ENCODE measurements around the gene INPP5E.

INPP5E gene

GRCh38 chr9:136443087-136443486 is 3.4 kb upstream of the INPP5E start:
- no peak overlapping the region for H3K9ac ChIP-seq (ENCODE audit: low read depth, low read length)
- no peaks in the 10 kb centered on the region for H3K4me1 ChIP-seq (ENCODE audit: control insufficient read depth, insufficient read depth, low read length)
- H3K27me3 ChIP-seq (ENCODE audit: control insufficient read depth, insufficient read depth, low read length): no peaks in the 10 kb centered on the region
- H3K9me3 ChIP-seq (ENCODE audit: control insufficient read depth, insufficient read depth, low read length): no peaks in the 10 kb centered on the region
- H3K36me3 ChIP-seq (ENCODE audit: control insufficient read depth, insufficient read depth, low read length): peaks cover 75% of the 10 kb centered on the region
- H3K27ac ChIP-seq (ENCODE audit: low read depth, low read length): no peak overlapping the region
- H3K4me3 ChIP-seq (ENCODE audit: low read depth, low read length): no peak overlapping the region

- no peak overlapping the region for H3K4me3 ChIP-seq (ENCODE audit: low read depth, low read length)
- no peak overlapping the region for H3K9ac ChIP-seq (ENCODE audit: low read depth, low read length)
- no peak overlapping the region for H3K27ac ChIP-seq (ENCODE audit: low read depth, low read length)
- no peaks in the 10 kb centered on the region for H3K9me3 ChIP-seq (ENCODE audit: control insufficient read depth, insufficient read depth, low read length)
- no peaks in the 10 kb centered on the region for H3K27me3 ChIP-seq (ENCODE audit: control insufficient read depth, insufficient read depth, low read length)
- peaks cover 67% of the 10 kb centered on the region for H3K36me3 ChIP-seq (ENCODE audit: control insufficient read depth, insufficient read depth, low read length)
- H3K4me1 ChIP-seq (ENCODE audit: control insufficient read depth, insufficient read depth, low read length): no peaks in the 10 kb centered on the region
Measured at GRCh38 chr9:136442265-136442664, 2.6 kb upstream of the INPP5E start.

- peaks cover 62% of the 10 kb centered on the region for H3K36me3 ChIP-seq (ENCODE audit: control insufficient read depth, insufficient read depth, low read length)
- no peaks in the 10 kb centered on the region for H3K9me3 ChIP-seq (ENCODE audit: control insufficient read depth, insufficient read depth, low read length)
- no peak overlapping the region for H3K27ac ChIP-seq (ENCODE audit: low read depth, low read length)
- H3K27me3 ChIP-seq (ENCODE audit: control insufficient read depth, insufficient read depth, low read length): no peaks in the 10 kb centered on the region
- no peaks in the 10 kb centered on the region for H3K4me1 ChIP-seq (ENCODE audit: control insufficient read depth, insufficient read depth, low read length)
- H3K9ac ChIP-seq (ENCODE audit: low read depth, low read length): no peak overlapping the region
- no peak overlapping the region for H3K4me3 ChIP-seq (ENCODE audit: low read depth, low read length)
Measured at GRCh38 chr9:136441681-136442245, 2.1 kb upstream of the INPP5E start.

GRCh38 chr9:136441191-136441680 is 1.6 kb upstream of the INPP5E start:
- Histone ChIP-seq H3K4me3 (ENCODE audit: low read depth, low read length) (no peak overlapping the region), H3K27ac (ENCODE audit: low read depth, low read length) (no peak overlapping the region), H3K36me3 (ENCODE audit: control insufficient read depth, insufficient read depth, low read length) (peaks cover 57% of the 10 kb centered on the region), H3K4me1 (ENCODE audit: control insufficient read depth, insufficient read depth, low read length) (no peaks in the 10 kb centered on the region), H3K9me3 (ENCODE audit: control insufficient read depth, insufficient read depth, low read length) (no peaks in the 10 kb centered on the region), H3K27me3 (ENCODE audit: control insufficient read depth, insufficient read depth, low read length) (no peaks in the 10 kb centered on the region), H3K9ac (ENCODE audit: low read depth, low read length) (no peak overlapping the region)

- H3K4me1 ChIP-seq (ENCODE audit: control insufficient read depth, insufficient read depth, low read length): no peaks in the 10 kb centered on the region
- peak overlapping the region; percentile 63 for H3K9ac ChIP-seq (ENCODE audit: low read depth, low read length)
- peaks cover 36% of the 10 kb centered on the region for H3K36me3 ChIP-seq (ENCODE audit: control insufficient read depth, insufficient read depth, low read length)
- H3K4me3 ChIP-seq (ENCODE audit: low read depth, low read length): peak overlapping the region; percentile 84
- no peaks in the 10 kb centered on the region for H3K27me3 ChIP-seq (ENCODE audit: control insufficient read depth, insufficient read depth, low read length)
- no peaks in the 10 kb centered on the region for H3K9me3 ChIP-seq (ENCODE audit: control insufficient read depth, insufficient read depth, low read length)
- no peak overlapping the region for H3K27ac ChIP-seq (ENCODE audit: low read depth, low read length)
Measured at GRCh38 chr9:136438548-136439480, 831 bp downstream of the INPP5E start.

- no peak overlapping the region for H3K27ac ChIP-seq (ENCODE audit: low read depth, low read length)
- H3K4me1 ChIP-seq (ENCODE audit: control insufficient read depth, insufficient read depth, low read length): no peaks in the 10 kb centered on the region
- H3K27me3 ChIP-seq (ENCODE audit: control insufficient read depth, insufficient read depth, low read length): no peaks in the 10 kb centered on the region
- H3K36me3 ChIP-seq (ENCODE audit: control insufficient read depth, insufficient read depth, low read length): peaks cover 27% of the 10 kb centered on the region
- H3K9ac ChIP-seq (ENCODE audit: low read depth, low read length): peak overlapping the region; percentile 63; the same call in 1 of the 2 replicates
- no peaks in the 10 kb centered on the region for H3K9me3 ChIP-seq (ENCODE audit: control insufficient read depth, insufficient read depth, low read length)
- H3K4me3 ChIP-seq (ENCODE audit: low read depth, low read length): peak overlapping the region; percentile 84
Measured at GRCh38 chr9:136437839-136438547, 1.7 kb downstream of the INPP5E start.

- no peak overlapping the region for H3K27ac ChIP-seq (ENCODE audit: low read depth, low read length)
Measured at GRCh38 chr9:136437430-136437829, 2.2 kb downstream of the INPP5E start.

GRCh38 chr9:136436055-136436634 is 3.5 kb downstream of the INPP5E start:
- Histone ChIP-seq H3K27me3 (ENCODE audit: control insufficient read depth, insufficient read depth, low read length) (no peaks in the 10 kb centered on the region), H3K4me1 (ENCODE audit: control insufficient read depth, insufficient read depth, low read length) (no peaks in the 10 kb centered on the region), H3K36me3 (ENCODE audit: control insufficient read depth, insufficient read depth, low read length) (peaks cover 9% of the 10 kb centered on the region)

More at GRCh38 chr9:136437430-136437829, 2.2 kb downstream of the INPP5E start:
- Histone ChIP-seq H3K36me3 (ENCODE audit: control insufficient read depth, insufficient read depth, low read length) (peaks cover 22% of the 10 kb centered on the region), H3K4me3 (ENCODE audit: low read depth, low read length) (peak overlapping the region; percentile 84; the same call in 1 of the 2 replicates), H3K9ac (ENCODE audit: low read depth, low read length) (no peak overlapping the region), H3K4me1 (ENCODE audit: control insufficient read depth, insufficient read depth, low read length) (no peaks in the 10 kb centered on the region), H3K9me3 (ENCODE audit: control insufficient read depth, insufficient read depth, low read length) (no peaks in the 10 kb centered on the region), H3K27me3 (ENCODE audit: control insufficient read depth, insufficient read depth, low read length) (no peaks in the 10 kb centered on the region)

GRCh38 chr9:136434580-136435169 is 5.0 kb downstream of the INPP5E start:
- H3K9me3 ChIP-seq (ENCODE audit: control insufficient read depth, insufficient read depth, low read length): no peaks in the 10 kb centered on the region
- peaks cover 9% of the 10 kb centered on the region for H3K36me3 ChIP-seq (ENCODE audit: control insufficient read depth, insufficient read depth, low read length)
- H3K4me1 ChIP-seq (ENCODE audit: control insufficient read depth, insufficient read depth, low read length): no peaks in the 10 kb centered on the region

More at GRCh38 chr9:136436055-136436634, 3.5 kb downstream of the INPP5E start:
- H3K4me3 ChIP-seq (ENCODE audit: low read depth, low read length): no peak overlapping the region
- no peak overlapping the region for H3K9ac ChIP-seq (ENCODE audit: low read depth, low read length)
- no peaks in the 10 kb centered on the region for H3K9me3 ChIP-seq (ENCODE audit: control insufficient read depth, insufficient read depth, low read length)
- no peak overlapping the region for H3K27ac ChIP-seq (ENCODE audit: low read depth, low read length)

GRCh38 chr9:136433849-136434579 is 5.6 kb downstream of the INPP5E start:
- Histone ChIP-seq H3K4me3 (ENCODE audit: low read depth, low read length) (no peak overlapping the region), H3K4me1 (ENCODE audit: control insufficient read depth, insufficient read depth, low read length) (no peaks in the 10 kb centered on the region), H3K27ac (ENCODE audit: low read depth, low read length) (no peak overlapping the region), H3K9ac (ENCODE audit: low read depth, low read length) (no peak overlapping the region), H3K9me3 (ENCODE audit: control insufficient read depth, insufficient read depth, low read length) (no peaks in the 10 kb centered on the region), H3K27me3 (ENCODE audit: control insufficient read depth, insufficient read depth, low read length) (no peaks in the 10 kb centered on the region), H3K36me3 (ENCODE audit: control insufficient read depth, insufficient read depth, low read length) (peaks cover 16% of the 10 kb centered on the region)

More at GRCh38 chr9:136434580-136435169, 5.0 kb downstream of the INPP5E start:
- Histone ChIP-seq H3K27ac (ENCODE audit: low read depth, low read length) (no peak overlapping the region), H3K9ac (ENCODE audit: low read depth, low read length) (no peak overlapping the region), H3K27me3 (ENCODE audit: control insufficient read depth, insufficient read depth, low read length) (no peaks in the 10 kb centered on the region), H3K4me3 (ENCODE audit: low read depth, low read length) (no peak overlapping the region)

Data from HUES48 (cell line).